GM20431 (cell line): ENCODE data around the gene ANKRD11.
"Not testable (repeated sequence)": the region's sequence is repeated elsewhere in the genome, so short reads cannot be mapped to it uniquely, and the experiment has no call there.

ENCODE experiments used
- in situ Hi-C: fragments of 300-500 bp; cut with MseI, MboI; formaldehyde crosslinking; loops from one replicate; pipeline ENCODE4 v1.15.0; 2020; ENCODE audit warnings: low sequenced_read_pairs; ENCODE audit not compliant: unreplicated experiment

The ANKRD11 gene

GRCh38 chr16:89265647-89266046, 224.7 kb downstream of the ANKRD11 start:
- in situ Hi-C loops, result no loop called here

GRCh38 chr16:89264800-89265550, 225.4 kb downstream of the ANKRD11 start:
- in situ Hi-C loops, result no loop called here

GRCh38 chr16:89261691-89262563, 228.4 kb downstream of the ANKRD11 start:
- in situ Hi-C loops, result no loop called here

- in situ Hi-C loops, result not testable (repeated sequence)
Observed at GRCh38 chr16:89259901-89260300, 230.5 kb downstream of the ANKRD11 start.

GRCh38 chr16:89257757-89258465, 232.4 kb downstream of the ANKRD11 start:
- in situ Hi-C loops, result no loop called here

GRCh38 chr16:89257281-89257731, 233.1 kb downstream of the ANKRD11 start:
- in situ Hi-C loops, result no loop called here

GRCh38 chr16:89256651-89257254, 233.6 kb downstream of the ANKRD11 start:
- in situ Hi-C loops, result no loop called here

- in situ Hi-C loops, result no loop called here
Observed at GRCh38 chr16:89253548-89254287, 236.6 kb downstream of the ANKRD11 start.

GRCh38 chr16:89248196-89248982, 242.0 kb downstream of the ANKRD11 start:
- in situ Hi-C loops, result no loop called here

GRCh38 chr16:89247734-89248075, 242.7 kb downstream of the ANKRD11 start:
- in situ Hi-C loops, result not testable (repeated sequence)

GRCh38 chr16:89246903-89247733, 243.2 kb downstream of the ANKRD11 start:
- in situ Hi-C loops, result no loop called here

- in situ Hi-C loops, result no loop called here
Observed at GRCh38 chr16:89246383-89246902, 243.9 kb downstream of the ANKRD11 start.

GRCh38 chr16:89244754-89245153, 245.6 kb downstream of the ANKRD11 start:
- in situ Hi-C loops, result no loop called here

GRCh38 chr16:89244264-89244663, 246.1 kb downstream of the ANKRD11 start:
- in situ Hi-C loops, result not testable (repeated sequence)

- in situ Hi-C loops, result no loop called here
Observed at GRCh38 chr16:89243664-89244063, 246.7 kb downstream of the ANKRD11 start.

GRCh38 chr16:89242795-89243200, 247.6 kb downstream of the ANKRD11 start:
- in situ Hi-C loops, result no loop called here

GRCh38 chr16:89241187-89242007, 249.0 kb downstream of the ANKRD11 start:
- in situ Hi-C loops, result no loop called here
